AG09319 (cell line): Measurements from ENCODE around the gene PEX5L.

Experiments
- DNase-seq: peaks from one replicate; pipeline ENCODE4 v3.0.0-alpha.2; 2010; ENCODE audit warnings: low read depth; ENCODE audit errors: extremely low read depth
- TF ChIP-seq, protein P1 (sequence below): IDR thresholded peaks from 2 replicates; pipeline ENCODE4 v1.5.1; 2011; ENCODE audit warnings: low read depth, mild to moderate bottlenecking, inconsistent platforms, low read length, moderate library complexity

PEX5L gene

DNA sequence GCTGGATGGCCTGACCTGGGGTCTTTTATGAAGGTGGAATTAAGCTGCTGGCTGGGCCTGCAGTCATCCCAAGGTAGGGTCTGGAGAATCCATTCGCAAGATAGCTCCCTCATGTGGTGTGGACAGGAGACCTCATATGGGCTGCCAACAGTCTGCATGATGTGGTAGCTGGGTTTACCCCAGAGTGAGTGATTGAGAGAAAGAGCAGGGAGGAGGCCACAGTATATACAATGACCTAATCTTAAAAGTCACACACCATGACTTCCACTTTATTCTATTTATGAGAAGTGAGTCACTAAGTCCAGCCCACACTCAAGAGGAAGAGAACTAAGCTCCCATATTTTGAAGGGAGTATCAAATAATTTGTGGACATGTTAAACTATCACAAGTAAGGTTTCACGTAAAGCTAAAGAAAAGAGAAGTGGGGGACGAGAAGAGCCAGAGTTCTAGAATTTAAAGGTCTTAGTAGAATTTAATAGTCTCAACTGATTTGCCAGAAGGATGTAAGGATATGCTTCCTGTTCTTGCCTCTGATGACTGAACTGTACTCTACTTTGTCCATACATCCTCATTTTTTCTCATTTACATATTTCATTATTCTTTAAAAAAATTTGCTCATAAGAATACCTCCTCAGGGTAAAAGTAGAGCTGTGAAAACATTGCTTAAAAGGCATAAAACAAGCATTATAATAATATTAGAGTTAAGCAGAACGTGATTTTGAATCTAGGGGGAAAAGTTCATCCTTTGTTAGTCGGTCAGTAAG is 184.4 kb downstream of the PEX5L start:
- TF ChIP-seq, protein P1, sequence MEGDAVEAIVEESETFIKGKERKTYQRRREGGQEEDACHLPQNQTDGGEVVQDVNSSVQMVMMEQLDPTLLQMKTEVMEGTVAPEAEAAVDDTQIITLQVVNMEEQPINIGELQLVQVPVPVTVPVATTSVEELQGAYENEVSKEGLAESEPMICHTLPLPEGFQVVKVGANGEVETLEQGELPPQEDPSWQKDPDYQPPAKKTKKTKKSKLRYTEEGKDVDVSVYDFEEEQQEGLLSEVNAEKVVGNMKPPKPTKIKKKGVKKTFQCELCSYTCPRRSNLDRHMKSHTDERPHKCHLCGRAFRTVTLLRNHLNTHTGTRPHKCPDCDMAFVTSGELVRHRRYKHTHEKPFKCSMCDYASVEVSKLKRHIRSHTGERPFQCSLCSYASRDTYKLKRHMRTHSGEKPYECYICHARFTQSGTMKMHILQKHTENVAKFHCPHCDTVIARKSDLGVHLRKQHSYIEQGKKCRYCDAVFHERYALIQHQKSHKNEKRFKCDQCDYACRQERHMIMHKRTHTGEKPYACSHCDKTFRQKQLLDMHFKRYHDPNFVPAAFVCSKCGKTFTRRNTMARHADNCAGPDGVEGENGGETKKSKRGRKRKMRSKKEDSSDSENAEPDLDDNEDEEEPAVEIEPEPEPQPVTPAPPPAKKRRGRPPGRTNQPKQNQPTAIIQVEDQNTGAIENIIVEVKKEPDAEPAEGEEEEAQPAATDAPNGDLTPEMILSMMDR, result peak; percentile 12
- no peak for DNase-seq

DNA sequence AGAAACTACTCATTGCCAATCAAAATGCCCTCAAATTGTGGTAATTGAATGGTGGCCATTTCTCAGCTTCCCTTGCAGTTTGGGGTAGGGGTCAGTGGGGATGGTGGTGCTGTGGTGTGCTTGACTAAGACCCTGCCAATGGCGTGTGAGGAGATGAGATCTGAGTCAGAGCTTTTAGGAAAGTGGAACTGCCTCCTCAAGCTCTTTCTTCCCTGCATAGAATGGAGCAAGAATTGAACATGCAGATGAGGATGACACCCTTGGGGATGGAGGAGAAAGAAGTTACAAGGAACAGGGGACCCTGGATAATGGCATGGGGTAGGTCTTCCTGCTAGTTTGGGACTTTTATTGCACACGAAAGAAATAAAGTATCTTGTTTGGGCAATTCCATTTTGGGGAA is 188.0 kb downstream of the PEX5L start:
- TF ChIP-seq, protein P1, result no peak
- DNase-seq, result no peak

DNA sequence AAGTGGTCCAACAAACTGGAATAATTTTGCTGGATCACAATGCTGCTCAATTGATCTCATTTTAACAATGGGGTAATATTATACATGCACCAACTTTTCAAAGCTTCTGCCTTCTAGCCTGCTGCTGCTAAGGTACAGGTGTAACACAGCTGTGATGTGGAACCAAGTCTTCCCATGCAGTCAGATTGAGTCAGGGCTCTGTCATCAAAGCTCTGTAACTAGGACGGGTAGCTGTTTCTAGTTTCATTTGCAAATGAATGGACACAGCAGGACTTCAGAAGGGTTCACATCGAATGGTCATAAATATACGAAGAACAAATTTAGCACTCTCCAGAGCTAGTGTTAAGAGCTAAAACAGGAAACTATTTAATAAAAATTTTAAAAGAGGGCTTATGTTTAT is 194.7 kb downstream of the PEX5L start:
- no peak for DNase-seq
- TF ChIP-seq, protein P1, result no peak

DNA sequence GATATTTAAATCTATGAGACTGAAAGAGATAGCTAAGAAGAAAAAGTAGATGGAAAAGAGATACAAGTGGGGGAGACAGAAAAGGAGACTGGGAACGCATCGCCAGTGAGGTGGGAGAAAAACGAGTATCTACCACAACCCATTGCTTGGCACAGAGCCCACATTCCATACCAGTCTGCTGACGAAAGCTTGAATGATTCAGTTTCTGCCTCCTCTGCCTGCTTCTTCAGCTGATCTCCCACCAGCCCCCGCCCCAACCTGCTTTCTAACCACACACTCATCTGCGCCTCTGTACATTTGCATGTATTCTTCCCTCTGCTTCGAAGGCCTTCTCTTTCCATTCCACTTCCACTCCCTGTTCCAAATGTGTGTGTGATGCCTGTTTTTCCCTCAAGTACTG is 195.8 kb downstream of the PEX5L start:
- DNase-seq, result no peak
- TF ChIP-seq, protein P1, result no peak

DNA sequence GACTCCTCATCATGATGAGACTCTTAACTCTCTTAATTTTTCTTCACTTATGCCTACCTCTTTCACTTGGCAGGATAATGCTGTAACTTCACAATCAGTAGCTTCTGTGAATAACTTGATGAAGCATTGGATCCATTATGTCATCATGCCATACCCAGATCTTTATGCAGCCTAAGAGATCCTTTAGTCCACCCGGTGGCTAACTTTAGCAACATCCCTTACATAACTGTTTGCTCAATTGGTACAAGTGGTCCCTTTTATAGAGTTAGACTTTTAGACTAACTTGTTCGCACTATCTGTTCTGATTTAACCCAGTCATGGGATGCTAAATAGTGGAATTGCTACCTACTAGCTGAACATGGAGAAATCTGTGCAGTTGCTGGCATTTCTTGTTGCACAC is 199.4 kb downstream of the PEX5L start:
- no peak for DNase-seq
- TF ChIP-seq, protein P1, result no peak; the same call in 1 of the 2 replicates

DNA sequence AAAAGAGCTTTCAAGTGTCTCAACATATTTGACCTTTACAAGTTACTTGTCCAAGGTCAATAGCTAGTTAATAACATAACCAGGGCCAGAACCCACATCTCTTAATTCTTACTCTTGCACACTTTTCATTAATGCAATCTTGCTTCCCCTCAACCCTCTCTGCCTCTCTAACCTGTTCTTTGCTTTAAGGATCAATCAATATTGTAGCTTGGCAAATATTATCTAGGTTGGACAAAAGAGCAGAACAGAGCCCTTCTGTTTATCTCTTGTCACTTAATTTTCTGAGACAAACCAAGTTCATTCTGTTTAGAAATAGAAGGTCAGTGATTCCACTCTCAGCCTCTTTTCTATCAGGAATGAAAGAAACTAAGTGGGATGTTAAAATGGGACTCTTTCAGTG is 203.4 kb downstream of the PEX5L start:
- TF ChIP-seq, protein P1, result no peak
- DNase-seq, result no peak

DNA sequence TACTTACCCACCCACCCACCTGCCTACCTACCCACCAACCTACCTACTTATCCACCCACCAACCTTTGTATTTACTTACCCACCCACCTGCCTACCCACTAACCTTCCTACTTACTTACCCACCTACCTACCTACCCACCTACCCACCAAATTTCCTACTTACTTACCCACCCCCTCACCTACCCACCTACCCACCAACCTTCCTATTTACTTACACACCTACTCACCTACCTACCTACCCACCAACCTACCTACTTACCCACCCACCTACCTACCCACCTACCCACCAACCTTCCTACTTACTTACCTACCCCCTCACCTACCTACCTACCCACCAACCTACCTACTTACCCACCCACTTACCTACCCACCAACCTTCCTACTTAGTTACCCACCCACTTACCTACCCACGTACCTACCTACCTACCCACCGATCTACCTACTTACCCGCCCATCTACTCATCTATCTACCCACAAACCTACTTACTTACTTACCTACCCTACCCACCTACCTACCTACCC is 204.3 kb downstream of the PEX5L start:
- TF ChIP-seq, protein P1, result no peak

More for the DNA sequence above, 204.3 kb downstream of the PEX5L start:
- DNase-seq, result no peak
